Gastrocnemius medialis (tissue), 4 donors: ENCODE data around the gene EID2B. TPM values are rescaled to one million over a fixed set of nuclear protein-coding genes. Genes with fewer than 3 reads are reported as not detected.

Source experiments
- ATAC-seq, 2 donors: fragments of 150-250 bp; one replicate each; pipeline ENCODE4 v1.9.1; 2016
- DNase-seq, 2 donors: peaks; one replicate each; pipeline ENCODE4 v3.0.0-alpha.2; 2019
- H3K27ac ChIP-seq, 4 donors: fragments of 200-600 bp; sonication (generic); 1 replicate in 1 of 4; 2 replicates in 3 of 4; pipeline ENCODE4 v1.5.1; 2016 to 2018; ENCODE audit warnings: mild to moderate bottlenecking in 2 of 4, moderate library complexity in 1 of 4
- H3K27me3 ChIP-seq, 3 donors: fragments of 200-600 bp; sonication (generic) in 2 of 3; 1 replicate in 1 of 3; 2 replicates in 2 of 3; pipeline versions ENCODE4 v1.5.1 to v1.6.0; 2016 to 2019; ENCODE audit warnings: mild to moderate bottlenecking in 1 of 3, moderate library complexity in 1 of 3
- H3K36me3 ChIP-seq, 2 donors: fragments of 200-600 bp; sonication (generic) in 1 of 2; one replicate each; pipeline ENCODE4 v1.5.1; 2017 to 2018
- H3K4me1 ChIP-seq, 2 donors: fragments of 200-600 bp; sonication (generic) in 1 of 2; one replicate each; pipeline ENCODE4 v1.5.1; 2016 to 2017; ENCODE audit warnings: mild to moderate bottlenecking in 2 of 2
- H3K4me3 ChIP-seq, 4 donors: fragments of 200-600 bp; sonication (generic) in 3 of 4; 1 replicate in 1 of 4; 2 replicates in 3 of 4; pipeline ENCODE4 v1.5.1; 2016 to 2019; ENCODE audit warnings: mild to moderate bottlenecking in 2 of 4
- H3K9me3 ChIP-seq, 3 donors: fragments of 200-600 bp; sonication (generic) in 2 of 3; 1 replicate in 1 of 3; 2 replicates in 2 of 3; pipeline ENCODE4 v1.5.1; 2016 to 2019
- CTCF ChIP-seq, 5 experiments: fragments of 450-650 bp in 3 of 5; fragments of 200-600 bp in 2 of 5; sonication (generic) in 2 of 5; IDR thresholded peaks in 4 of 5; conservative IDR thresholded peaks in 1 of 5; 1 replicate in 4 of 5; 2 replicates in 1 of 5; pipeline ENCODE4 v1.5.1; 2016 to 2019; ENCODE audit warnings: antibody characterized with exemption in 5 of 5, mild to moderate bottlenecking in 3 of 5, moderate library complexity in 3 of 5
- POLR2A ChIP-seq, 2 donors: fragments of 450-650 bp; IDR thresholded peaks; one replicate each; pipeline ENCODE4 v1.6.1; 2017; ENCODE audit warnings: antibody characterized with exemption in 2 of 2, mild to moderate bottlenecking in 2 of 2, moderate library complexity in 2 of 2
- in situ Hi-C, 4 donors: fragments of 200-750 bp; cut with MboI; loops; one replicate each; pipeline versions ENCODE4 v1.15.0 to v1.8.0; 2017; ENCODE audit warnings: low sequenced_read_pairs in 4 of 4
- intact Hi-C: fragments of 100-400 bp; cut with DNase I; formaldehyde crosslinking; loops from one replicate; pipeline ENCODE4 v1.15.1; 2023; ENCODE audit warnings: low total_unique reads
- total RNA-seq, 4 donors: library from RNA; depleted of rRNA; stranded (reverse); fragments of >200 nt; gene quantifications; one replicate each; pipeline versions ENCODE4 v1.1.0 to v1.2.3, GENCODE V29; 2016

EID2B gene
- total RNA-seq, 4 donors from 2014 or later: 0.91 to 6.5 (median 1.2) TPM

- Histone ChIP-seq H3K27me3 (peaks cover 54 to 70% (median 69%) of the 10 kb centered on the region in 3 donors), H3K9me3 (no peaks in the 10 kb centered on the region), H3K4me3 (peak overlapping the region in 1 of 4 donors; percentile 21), H3K27ac (no peak overlapping the region), H3K36me3 (no peaks in the 10 kb centered on the region), H3K4me1 (no peaks in the 10 kb centered on the region)
- intact Hi-C loops (no loop called here), in situ Hi-C loops (no loop called here)
- ATAC-seq (no peak), DNase-seq (no peak)
- peak in 3 of 5 experiments; percentile 25 to 42 (median 31) for TF ChIP-seq CTCF (IDR thresholded peaks at IDR 0.05 in 4 of 5, conservative IDR thresholded peaks at IDR 0.05 in 1 of 5)
- TF ChIP-seq POLR2A (IDR thresholded peaks at IDR 0.05): no peak
These were observed 34.5 kb downstream of the EID2B start for GRCh38 chr19:39497996-39498797.

- Histone ChIP-seq H3K27me3 (peaks cover 51 to 66% (median 66%) of the 10 kb centered on the region in 3 donors), H3K27ac (no peak overlapping the region), H3K4me1 (no peaks in the 10 kb centered on the region), H3K9me3 (no peaks in the 10 kb centered on the region), H3K4me3 (peak overlapping the region in 1 of 4 donors; percentile 21), H3K36me3 (no peaks in the 10 kb centered on the region)
- in situ Hi-C loops: no loop called here
- DNase-seq (no peak), ATAC-seq (no peak)
- no peak for TF ChIP-seq POLR2A (IDR thresholded peaks at IDR 0.05)
- no peak for TF ChIP-seq CTCF (IDR thresholded peaks at IDR 0.05 in 4 of 5, conservative IDR thresholded peaks at IDR 0.05 in 1 of 5)
- intact Hi-C loops: no loop called here
These were observed 35.0 kb downstream of the EID2B start for GRCh38 chr19:39497701-39497995.

GRCh38 chr19:39496063-39496462 is 36.6 kb downstream of the EID2B start:
- Histone ChIP-seq H3K27ac (no peak overlapping the region), H3K27me3 (peaks cover 44 to 53% (median 53%) of the 10 kb centered on the region in 3 donors), H3K4me3 (no peak overlapping the region), H3K36me3 (peaks cover 0 to 5% of the 10 kb centered on the region in 2 donors), H3K4me1 (no peaks in the 10 kb centered on the region), H3K9me3 (no peaks in the 10 kb centered on the region)
- DNase-seq (no peak), ATAC-seq (no peak)
- TF ChIP-seq POLR2A (IDR thresholded peaks at IDR 0.05) (no peak), CTCF (IDR thresholded peaks at IDR 0.05 in 4 of 5, conservative IDR thresholded peaks at IDR 0.05 in 1 of 5) (no peak)
- intact Hi-C loops (no loop called here), in situ Hi-C loops (no loop called here)

- H3K27me3 ChIP-seq: peaks cover 33 to 39% (median 39%) of the 10 kb centered on the region in 3 donors
- in situ Hi-C loops: no loop called here
- no peak overlapping the region for H3K27ac ChIP-seq
- DNase-seq (no peak), ATAC-seq (no peak)
- H3K36me3 ChIP-seq: peaks cover 0 to 19% of the 10 kb centered on the region in 2 donors
- no peaks in the 10 kb centered on the region for H3K4me1 ChIP-seq
- H3K4me3 ChIP-seq: no peak overlapping the region
- no peaks in the 10 kb centered on the region for H3K9me3 ChIP-seq
- TF ChIP-seq POLR2A (IDR thresholded peaks at IDR 0.05) (no peak), CTCF (IDR thresholded peaks at IDR 0.05 in 4 of 5, conservative IDR thresholded peaks at IDR 0.05 in 1 of 5) (no peak)
- intact Hi-C loops: no loop called here
These were observed 38.0 kb downstream of the EID2B start for GRCh38 chr19:39494661-39495060.
